NCI-H526 (cell line): ENCODE data around the gene PTPRO.

Source experiments
- DNase-seq, 2 experiments: peaks; one replicate each; lab custom pipeline; 2025; lab: John Stamatoyannopoulos, UW

Gene PTPRO

GRCh38 chr12:15527201-15528080, 205.1 kb downstream of the PTPRO start:
- DNase-seq = peak in 1 of 2 experiments; percentile 13

GRCh38 chr12:15528666-15529065, 206.4 kb downstream of the PTPRO start:
- DNase-seq = no peak

GRCh38 chr12:15530361-15530760, 208.1 kb downstream of the PTPRO start:
- DNase-seq = no peak

- DNase-seq = peak; percentile 31 to 60
Observed at GRCh38 chr12:15532364-15532977, 210.2 kb downstream of the PTPRO start.

GRCh38 chr12:15534322-15534721, 212.0 kb downstream of the PTPRO start:
- DNase-seq = no peak

- no peak for DNase-seq
Observed at GRCh38 chr12:15534874-15535273, 212.6 kb downstream of the PTPRO start.

GRCh38 chr12:15535352-15535781, 213.1 kb downstream of the PTPRO start:
- DNase-seq = no peak

GRCh38 chr12:15536446-15536845, 214.1 kb downstream of the PTPRO start:
- no peak for DNase-seq

GRCh38 chr12:15538881-15539280, 216.6 kb downstream of the PTPRO start:
- no peak for DNase-seq

GRCh38 chr12:15540005-15540404, 217.7 kb downstream of the PTPRO start:
- peak; percentile 36 to 48 for DNase-seq

- no peak for DNase-seq
Observed at GRCh38 chr12:15540469-15540872, 218.2 kb downstream of the PTPRO start.

- no peak for DNase-seq
Observed at GRCh38 chr12:15541996-15542631, 219.8 kb downstream of the PTPRO start.

- no peak for DNase-seq
Observed at GRCh38 chr12:15543347-15543746, 221.0 kb downstream of the PTPRO start.

- no peak for DNase-seq
Observed at GRCh38 chr12:15544589-15544988, 222.3 kb downstream of the PTPRO start.

GRCh38 chr12:15545334-15545733, 223.0 kb downstream of the PTPRO start:
- no peak for DNase-seq

- DNase-seq = no peak
Observed at GRCh38 chr12:15546102-15546701, 223.9 kb downstream of the PTPRO start.

- DNase-seq = no peak
Observed at GRCh38 chr12:15547063-15547462, 224.8 kb downstream of the PTPRO start.

GRCh38 chr12:15547691-15548090, 225.4 kb downstream of the PTPRO start:
- no peak for DNase-seq

- DNase-seq = no peak
Observed at GRCh38 chr12:15550793-15551192, 228.5 kb downstream of the PTPRO start.

- no peak for DNase-seq
Observed at GRCh38 chr12:15555446-15555845, 233.1 kb downstream of the PTPRO start.

- no peak for DNase-seq
Observed at GRCh38 chr12:15556411-15557102, 234.2 kb downstream of the PTPRO start.
